HL-60 (cell line): ENCODE measurements around the gene MAGEA8.
"Not testable (repeated sequence)": the region's sequence is repeated elsewhere in the genome, so short reads cannot be mapped to it uniquely, and the experiment has no call there.

ENCODE experiments used
- DNase-seq, 2 experiments: peaks; one replicate each; pipeline ENCODE4 v3.0.0-alpha.2; 2010 to 2020; ENCODE audit warnings: low read depth in 1 of 2, low spot score in 1 of 2
- H3K27ac ChIP-seq: fragments of 250-450 bp; sonication (Bioruptor Pico); replicated peaks from 2 replicates; pipeline ENCODE4 v1.5.1; 2020; ENCODE audit warnings: mild to moderate bottlenecking, moderate library complexity
- H3K27me3 ChIP-seq: fragments of 250-450 bp; sonication (Bioruptor Pico); 2 replicates; pipeline ENCODE4 v1.5.1; 2021; ENCODE audit warnings: mild to moderate bottlenecking, moderate library complexity; ENCODE audit not compliant: insufficient read depth, poor library complexity, severe bottlenecking
- H3K4me3 ChIP-seq: replicated peaks from 2 replicates; pipeline ENCODE4 v1.5.1; 2011; ENCODE audit warnings: mild to moderate bottlenecking, control low read depth, low read length; ENCODE audit not compliant: insufficient read depth
- CTCF ChIP-seq: IDR thresholded peaks from one replicate; pipeline ENCODE4 v1.5.1; 2011; ENCODE audit warnings: low read length, control low read depth, inconsistent platforms; ENCODE audit not compliant: insufficient read depth
- GABPA ChIP-seq: IDR thresholded peaks from 2 replicates; pipeline ENCODE4 v1.6.1; 2012; ENCODE audit warnings: low read depth
- POLR2AphosphoS5 ChIP-seq: IDR thresholded peaks from 2 replicates; pipeline ENCODE4 v1.6.1; 2012; ENCODE audit warnings: low read depth
- SPI1 ChIP-seq: IDR thresholded peaks from 2 replicates; pipeline ENCODE4 v1.6.1; 2012; ENCODE audit warnings: low read depth, mild to moderate bottlenecking, borderline replicate concordance
- TF ChIP-seq, protein P1 (sequence below): IDR thresholded peaks from 2 replicates; pipeline ENCODE4 v1.6.1; 2012; ENCODE audit warnings: low read depth; ENCODE audit not compliant: insufficient replicate concordance

MAGEA8 gene

DNA sequence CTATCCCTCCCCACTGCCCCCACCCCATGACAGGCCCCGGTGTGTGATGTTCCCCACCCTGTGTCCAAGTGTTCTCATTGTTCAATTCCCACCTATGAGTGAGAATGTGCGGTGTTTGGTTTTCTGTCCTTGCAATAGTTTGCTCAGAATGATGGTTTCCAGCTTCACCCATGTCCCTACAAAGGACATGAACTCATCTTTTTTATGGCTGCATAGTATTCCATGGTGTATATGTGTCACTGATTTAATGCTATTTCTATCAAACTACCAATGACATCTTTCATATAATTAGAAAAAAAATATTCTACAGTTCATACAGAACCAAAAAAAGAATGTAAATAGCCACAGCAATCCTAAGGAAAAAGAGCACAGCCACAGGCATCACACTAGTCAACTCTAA is 9.8 kb downstream of the MAGEA8 start:
- H3K4me3 ChIP-seq, H3K27ac ChIP-seq, H3K27me3 ChIP-seq, DNase-seq: not testable (repeated sequence)

DNA sequence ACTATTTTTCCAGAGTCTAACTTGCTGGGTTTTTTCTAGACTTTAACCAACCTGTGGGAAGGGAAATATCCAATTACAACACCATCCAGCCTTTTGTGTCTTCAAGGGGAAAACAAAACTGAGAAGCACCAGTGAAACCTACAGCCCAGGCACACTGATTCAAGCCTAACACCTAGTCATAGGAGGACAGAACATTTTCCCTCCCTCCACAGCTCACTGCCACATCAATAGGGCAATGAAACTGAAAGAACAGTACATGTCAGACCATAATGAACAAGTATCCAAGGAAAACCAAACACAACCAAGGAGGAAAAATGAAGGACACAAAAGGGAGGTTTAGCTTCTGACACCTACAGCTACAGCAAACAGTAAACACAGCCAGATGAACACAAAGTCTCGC is 17.6 kb downstream of the MAGEA8 start:
- no peak overlapping the region for H3K27ac ChIP-seq
- H3K4me3 ChIP-seq: no peak overlapping the region
- TF ChIP-seq SPI1: no peak
- H3K27me3 ChIP-seq: no peaks in the 10 kb centered on the region
- DNase-seq: no peak

DNA sequence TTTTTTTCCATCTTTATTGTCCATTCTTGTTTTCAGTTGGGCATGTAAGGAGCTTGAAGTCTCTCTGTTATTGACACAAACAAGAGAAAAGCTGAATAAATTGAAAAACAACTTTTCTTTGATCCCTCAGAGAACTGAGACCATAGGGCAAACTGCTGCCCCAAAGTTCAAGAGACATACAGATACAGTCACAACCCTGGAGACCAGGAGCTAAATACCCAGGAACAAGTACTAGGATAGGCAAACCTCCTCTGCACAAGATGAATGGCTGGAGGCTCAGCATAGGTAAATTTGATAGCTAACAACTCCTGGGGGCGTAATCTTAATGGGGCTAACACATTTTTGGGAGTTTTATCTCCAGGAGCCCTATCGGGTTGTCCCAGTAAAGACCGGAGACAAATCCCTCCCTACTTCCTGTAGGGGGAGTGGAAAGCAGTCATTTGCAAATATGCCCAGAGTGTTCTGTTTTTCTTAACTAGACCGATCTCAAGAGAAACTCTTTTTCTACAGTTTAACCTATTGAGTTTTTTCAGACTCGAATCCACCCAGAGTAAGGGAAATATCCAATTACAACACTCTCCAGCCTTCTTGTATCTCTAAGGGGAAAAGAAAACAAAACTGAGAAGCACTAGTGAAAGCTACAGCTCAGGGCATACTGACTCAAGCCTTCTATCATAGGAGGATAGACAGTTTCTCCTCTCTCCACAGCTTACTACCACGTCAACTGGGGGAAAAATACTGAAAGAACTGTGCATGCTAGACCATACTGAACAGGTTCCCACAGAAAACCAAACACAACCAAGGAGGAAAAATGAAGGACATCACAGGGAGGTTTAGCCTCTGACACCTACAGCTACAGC is 23.1 kb downstream of the MAGEA8 start:
- DNase-seq: no peak
- no peak overlapping the region for H3K27ac ChIP-seq
- H3K4me3 ChIP-seq: no peak overlapping the region
- H3K27me3 ChIP-seq: no peaks in the 10 kb centered on the region
- TF ChIP-seq POLR2AphosphoS5: no peak
- no peak for TF ChIP-seq CTCF
- TF ChIP-seq, protein P1, sequence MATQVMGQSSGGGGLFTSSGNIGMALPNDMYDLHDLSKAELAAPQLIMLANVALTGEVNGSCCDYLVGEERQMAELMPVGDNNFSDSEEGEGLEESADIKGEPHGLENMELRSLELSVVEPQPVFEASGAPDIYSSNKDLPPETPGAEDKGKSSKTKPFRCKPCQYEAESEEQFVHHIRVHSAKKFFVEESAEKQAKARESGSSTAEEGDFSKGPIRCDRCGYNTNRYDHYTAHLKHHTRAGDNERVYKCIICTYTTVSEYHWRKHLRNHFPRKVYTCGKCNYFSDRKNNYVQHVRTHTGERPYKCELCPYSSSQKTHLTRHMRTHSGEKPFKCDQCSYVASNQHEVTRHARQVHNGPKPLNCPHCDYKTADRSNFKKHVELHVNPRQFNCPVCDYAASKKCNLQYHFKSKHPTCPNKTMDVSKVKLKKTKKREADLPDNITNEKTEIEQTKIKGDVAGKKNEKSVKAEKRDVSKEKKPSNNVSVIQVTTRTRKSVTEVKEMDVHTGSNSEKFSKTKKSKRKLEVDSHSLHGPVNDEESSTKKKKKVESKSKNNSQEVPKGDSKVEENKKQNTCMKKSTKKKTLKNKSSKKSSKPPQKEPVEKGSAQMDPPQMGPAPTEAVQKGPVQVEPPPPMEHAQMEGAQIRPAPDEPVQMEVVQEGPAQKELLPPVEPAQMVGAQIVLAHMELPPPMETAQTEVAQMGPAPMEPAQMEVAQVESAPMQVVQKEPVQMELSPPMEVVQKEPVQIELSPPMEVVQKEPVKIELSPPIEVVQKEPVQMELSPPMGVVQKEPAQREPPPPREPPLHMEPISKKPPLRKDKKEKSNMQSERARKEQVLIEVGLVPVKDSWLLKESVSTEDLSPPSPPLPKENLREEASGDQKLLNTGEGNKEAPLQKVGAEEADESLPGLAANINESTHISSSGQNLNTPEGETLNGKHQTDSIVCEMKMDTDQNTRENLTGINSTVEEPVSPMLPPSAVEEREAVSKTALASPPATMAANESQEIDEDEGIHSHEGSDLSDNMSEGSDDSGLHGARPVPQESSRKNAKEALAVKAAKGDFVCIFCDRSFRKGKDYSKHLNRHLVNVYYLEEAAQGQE: no peak
- TF ChIP-seq GABPA: no peak
- TF ChIP-seq SPI1: no peak

DNA sequence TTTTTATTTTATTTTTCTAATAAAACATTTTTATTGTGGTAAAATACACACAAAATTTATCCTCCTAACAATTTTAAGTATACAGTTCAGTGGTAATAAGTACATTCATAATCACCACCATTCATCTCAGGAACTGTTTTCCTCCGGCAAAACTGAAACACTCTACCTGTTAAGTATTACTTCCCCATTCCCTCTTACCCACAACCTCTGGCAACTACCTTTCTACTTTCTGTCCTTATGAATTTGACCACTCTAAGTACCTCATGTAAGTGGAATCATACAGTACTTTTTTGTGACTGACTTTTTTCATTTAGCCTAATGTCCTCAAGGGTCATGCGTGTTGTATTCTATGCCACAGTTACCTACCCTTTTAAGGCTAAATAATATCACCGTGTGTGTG is 27.3 kb downstream of the MAGEA8 start:
- H3K4me3 ChIP-seq: no peak overlapping the region
- DNase-seq: no peak
- no peaks in the 10 kb centered on the region for H3K27me3 ChIP-seq
- H3K27ac ChIP-seq: no peak overlapping the region
- no peak for TF ChIP-seq GABPA
- no peak for TF ChIP-seq SPI1
- TF ChIP-seq POLR2AphosphoS5: no peak
- no peak for TF ChIP-seq CTCF
- TF ChIP-seq, protein P1: no peak

DNA sequence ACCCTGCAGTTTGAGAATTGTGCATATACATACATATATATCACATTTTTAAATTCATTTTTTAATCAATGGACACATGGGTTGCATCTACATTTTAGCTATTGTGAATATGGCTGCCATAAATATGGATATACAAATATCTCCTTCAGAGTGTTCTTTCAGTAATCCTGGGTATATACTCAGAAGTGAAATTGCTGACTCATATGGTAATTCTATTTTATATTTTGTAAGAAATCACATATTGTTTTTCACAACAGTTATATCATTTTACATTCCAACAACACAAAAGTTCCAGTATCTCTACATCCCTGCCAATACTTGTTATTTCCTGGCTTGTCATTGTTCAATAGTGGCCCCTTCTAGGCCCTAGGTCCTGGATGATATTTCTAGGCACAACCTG is 27.7 kb downstream of the MAGEA8 start:
- H3K4me3 ChIP-seq: no peak overlapping the region
- no peaks in the 10 kb centered on the region for H3K27me3 ChIP-seq
- DNase-seq: no peak
- no peak overlapping the region for H3K27ac ChIP-seq
- TF ChIP-seq POLR2AphosphoS5: no peak
- no peak for TF ChIP-seq GABPA
- TF ChIP-seq, protein P1: no peak
- no peak for TF ChIP-seq CTCF
- no peak for TF ChIP-seq SPI1
